Renal cortex interstitium (tissue), 11 donors: ENCODE measurements around the gene DSCAML1. TPM values are rescaled to one million over a fixed set of nuclear protein-coding genes. Genes with fewer than 3 reads are reported as not detected.
"Not testable (repeated sequence)": the region's sequence is repeated elsewhere in the genome, so short reads cannot be mapped to it uniquely, and the experiment has no call there.

Experiments used
- DNase-seq, 11 donors: peaks; one replicate each; pipeline ENCODE4 v3.0.0-alpha.2; 2013; ENCODE audit warnings: low read depth in 9 of 11, low spot score in 4 of 11; ENCODE audit errors: extremely low read depth in 1 of 11
- polyA plus RNA-seq, 3 donors: library from polyadenylated mRNA; unstranded; fragments of 120-200 nt; gene quantifications; one replicate each; pipeline ENCODE4 v1.2.1, GENCODE V29; 2013; ENCODE audit not compliant: insufficient read length in 3 of 3

The DSCAML1 gene
- polyA plus RNA-seq, 3 donors = 2.7 to 4.4 (median 3.0) TPM

DNA sequence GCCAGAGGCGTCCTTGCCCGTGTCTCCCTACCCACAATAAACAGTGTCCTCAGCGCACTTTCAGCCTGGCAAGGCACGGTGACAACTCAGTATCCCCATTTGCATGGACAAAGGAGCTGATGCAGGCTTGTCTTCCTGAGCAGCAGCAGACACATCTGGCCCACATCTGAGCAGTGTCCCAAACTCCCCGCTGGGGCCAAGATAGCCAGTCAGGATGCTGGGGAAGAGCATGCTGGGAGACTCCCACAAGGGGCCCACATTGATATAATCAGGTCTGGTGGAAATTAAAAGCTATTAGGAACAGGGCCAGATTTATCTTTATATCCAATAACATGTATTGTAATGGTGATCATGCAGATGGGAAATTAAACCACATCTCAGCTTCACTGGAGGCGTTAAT lies 24.7 kb downstream of the DSCAML1 start:
- DNase-seq = no peak

DNA sequence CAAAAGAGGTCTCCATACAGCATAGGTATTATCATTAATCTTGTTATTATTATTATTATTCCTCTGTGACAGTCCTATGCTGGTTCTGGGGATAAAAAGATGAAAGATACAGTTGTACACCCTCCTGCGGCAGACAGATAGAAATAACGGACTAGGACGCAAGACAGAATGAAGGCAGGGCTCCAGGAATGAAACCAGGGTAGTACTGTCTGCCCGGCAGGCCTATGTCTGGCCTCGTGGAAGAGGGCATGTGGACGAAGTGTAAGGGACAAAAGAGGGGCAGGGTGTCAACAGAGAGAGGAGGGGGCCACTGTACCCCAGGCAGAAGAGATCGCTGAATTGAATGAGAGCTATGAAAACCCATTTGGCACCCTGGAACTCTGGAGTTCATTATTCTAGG lies 25.2 kb downstream of the DSCAML1 start:
- DNase-seq = no peak

DNA sequence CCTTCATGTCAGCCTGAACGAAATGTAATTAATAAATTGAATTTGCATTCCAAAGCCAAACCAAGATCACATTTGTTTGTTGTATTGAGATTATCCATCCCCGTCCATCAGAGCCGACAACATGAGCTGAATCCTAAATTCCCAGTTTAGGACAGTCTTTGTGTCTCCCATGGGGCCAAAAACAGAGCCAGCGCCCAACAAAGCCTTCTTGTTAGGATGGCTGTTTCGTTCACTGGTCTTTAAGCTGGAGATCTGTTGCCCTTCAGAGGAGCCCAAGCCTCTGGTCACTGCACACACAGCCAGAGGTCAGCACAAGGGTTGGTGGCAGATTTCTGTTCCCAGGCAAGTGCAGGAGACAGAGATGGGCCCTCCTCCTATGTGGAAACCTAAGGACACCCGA lies 25.8 kb downstream of the DSCAML1 start:
- no peak for DNase-seq

DNA sequence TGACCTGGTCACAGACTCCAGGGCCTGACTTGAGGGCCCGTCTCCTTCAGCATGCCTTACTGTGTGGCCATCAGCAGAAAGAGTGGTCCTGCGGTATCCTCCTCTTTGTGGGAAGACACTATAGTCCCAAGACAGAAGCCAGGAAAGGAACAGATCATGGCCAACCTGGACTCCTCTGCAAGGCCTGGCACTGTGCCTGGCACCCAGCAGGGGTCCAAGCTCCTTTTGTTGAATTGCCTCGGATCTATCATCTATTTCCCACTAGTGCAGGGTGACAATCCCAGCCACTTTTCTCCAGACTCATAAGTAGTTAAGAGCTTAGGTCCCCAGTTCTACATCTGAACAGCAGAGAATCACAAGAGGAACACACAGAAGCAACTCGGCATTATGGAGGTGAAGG lies 27.0 kb downstream of the DSCAML1 start:
- no peak for DNase-seq

DNA sequence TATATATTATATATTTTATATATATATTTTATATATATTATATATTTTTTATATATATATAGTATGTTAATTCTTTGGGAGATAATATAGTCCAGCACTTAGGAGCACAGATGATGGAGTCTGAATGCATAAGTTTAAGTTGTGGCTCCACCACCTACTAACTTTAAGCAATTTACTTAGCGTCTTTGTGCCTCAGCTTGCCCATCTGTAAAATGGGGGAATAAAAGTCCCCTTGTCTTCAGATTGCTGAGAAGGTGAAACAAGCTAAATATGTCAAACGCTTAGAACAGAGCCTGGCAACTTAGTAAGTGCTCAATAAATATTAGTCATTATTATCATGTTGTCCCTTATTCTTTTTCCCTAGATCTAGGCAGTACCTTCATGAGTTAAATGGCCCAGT lies 27.5 kb downstream of the DSCAML1 start:
- DNase-seq = no peak

DNA sequence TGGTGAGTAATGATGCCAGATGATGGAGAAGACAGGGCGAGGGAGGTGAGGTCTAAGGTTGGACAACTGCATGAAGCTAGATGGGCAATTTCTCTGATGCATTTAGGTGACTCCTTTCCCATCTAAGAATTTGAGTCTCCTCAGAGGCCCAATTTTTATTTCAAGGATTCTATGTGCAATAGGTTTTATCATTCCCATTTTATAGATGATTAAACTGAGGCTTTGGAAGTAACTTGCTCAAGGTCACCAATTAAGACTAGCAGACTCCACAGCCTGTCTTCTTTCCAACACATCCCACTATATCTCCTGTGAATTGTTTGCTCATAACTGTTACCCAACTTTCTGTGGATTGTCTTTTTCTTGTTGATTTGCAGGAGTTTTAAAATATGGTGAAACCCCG lies 28.5 kb downstream of the DSCAML1 start:
- DNase-seq = no peak

DNA sequence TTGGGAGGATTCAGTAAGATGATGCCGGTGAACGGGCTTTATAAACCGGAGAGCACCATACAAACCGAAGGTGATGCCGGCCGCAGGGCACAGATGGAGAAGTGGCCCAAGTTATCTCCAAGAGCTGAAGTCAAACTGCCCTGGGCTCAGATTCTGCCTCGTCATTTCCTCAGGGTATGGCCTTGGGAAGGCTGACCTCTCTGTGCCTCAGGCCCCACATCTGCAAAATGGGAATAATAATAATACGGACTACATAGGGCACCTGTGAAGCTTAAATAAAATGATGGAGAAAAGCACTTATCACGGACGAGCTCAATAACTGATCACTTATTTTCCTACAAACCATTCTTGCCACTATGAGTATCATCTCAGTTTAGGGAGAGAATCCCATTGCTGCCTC lies 29.9 kb downstream of the DSCAML1 start:
- DNase-seq = no peak

DNA sequence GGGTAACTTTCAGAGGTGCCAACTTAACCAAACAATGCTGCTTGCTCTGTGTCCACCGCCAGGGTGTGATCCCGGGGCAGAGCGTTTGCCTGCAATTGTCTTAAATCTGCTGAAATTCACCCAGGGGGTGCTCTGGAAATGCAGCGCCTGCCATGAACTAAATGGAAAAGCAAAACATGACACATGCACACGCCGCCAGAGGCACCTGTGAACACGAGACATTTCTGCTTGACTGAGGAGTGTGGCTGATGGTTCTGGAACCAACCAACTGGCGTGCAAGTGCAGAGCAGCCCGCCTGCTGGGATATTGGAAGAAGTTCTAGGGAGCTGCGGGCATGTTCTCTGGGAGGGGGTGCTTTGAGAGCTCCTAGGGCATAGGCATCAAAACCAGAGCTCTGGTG lies 30.4 kb downstream of the DSCAML1 start:
- no peak for DNase-seq

DNA sequence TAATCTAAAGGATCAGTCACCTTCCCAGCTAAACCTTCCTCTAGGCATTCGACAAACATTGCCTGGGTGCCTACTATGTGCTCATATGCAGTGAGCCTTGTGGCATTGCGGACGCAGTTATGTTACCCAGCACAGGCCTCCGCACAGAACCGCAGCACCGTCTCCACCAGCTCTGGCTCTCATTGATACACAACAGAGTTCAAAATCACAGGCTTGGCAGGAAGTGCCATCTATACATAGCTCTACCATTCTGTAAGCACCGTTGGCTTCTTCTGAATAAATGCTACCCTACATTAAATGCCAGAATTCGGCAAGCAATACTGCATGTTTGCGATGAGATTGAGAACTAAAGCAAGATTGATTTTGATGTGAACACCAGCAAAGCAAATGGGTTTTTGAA lies 31.0 kb downstream of the DSCAML1 start:
- DNase-seq = no peak

DNA sequence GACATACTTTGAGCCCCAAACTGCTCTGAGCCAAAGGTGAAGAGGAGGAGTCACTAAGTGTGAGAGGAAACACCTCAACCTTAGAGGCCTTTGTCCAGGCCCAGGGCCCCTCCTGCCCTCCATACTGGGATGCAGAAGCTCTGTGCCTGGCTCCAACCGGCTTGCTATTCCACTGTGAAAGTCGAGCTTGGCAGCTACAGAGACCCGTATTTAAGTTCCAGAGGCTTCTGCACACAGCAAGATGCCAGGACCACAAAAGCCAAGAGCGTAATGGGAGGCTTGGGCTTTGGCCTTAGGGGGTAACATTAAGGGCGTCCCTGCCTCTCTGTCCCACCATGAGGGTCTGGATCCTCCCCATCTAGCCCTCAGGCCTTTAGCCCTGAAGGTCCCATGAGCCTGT lies 31.9 kb downstream of the DSCAML1 start:
- no peak for DNase-seq

DNA sequence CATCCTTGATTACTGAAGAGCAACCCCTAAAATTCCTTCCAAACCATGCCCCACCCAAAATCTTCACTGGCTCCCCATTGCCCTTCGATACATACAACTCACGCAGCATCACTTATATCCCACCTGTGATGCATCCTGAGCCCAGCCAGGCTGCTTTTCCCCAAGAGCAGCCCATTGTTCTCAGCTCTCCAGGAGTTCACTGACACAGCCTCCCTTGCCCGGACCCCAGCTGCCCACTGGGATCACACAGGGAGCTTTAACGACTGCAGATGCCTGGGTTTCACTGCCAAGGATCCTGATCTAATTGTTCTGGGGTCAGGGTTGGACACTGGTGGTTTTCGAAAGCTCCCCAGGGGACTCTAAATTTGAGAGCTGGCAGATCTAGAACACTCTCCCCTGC lies 33.6 kb downstream of the DSCAML1 start:
- not testable (repeated sequence) for DNase-seq

DNA sequence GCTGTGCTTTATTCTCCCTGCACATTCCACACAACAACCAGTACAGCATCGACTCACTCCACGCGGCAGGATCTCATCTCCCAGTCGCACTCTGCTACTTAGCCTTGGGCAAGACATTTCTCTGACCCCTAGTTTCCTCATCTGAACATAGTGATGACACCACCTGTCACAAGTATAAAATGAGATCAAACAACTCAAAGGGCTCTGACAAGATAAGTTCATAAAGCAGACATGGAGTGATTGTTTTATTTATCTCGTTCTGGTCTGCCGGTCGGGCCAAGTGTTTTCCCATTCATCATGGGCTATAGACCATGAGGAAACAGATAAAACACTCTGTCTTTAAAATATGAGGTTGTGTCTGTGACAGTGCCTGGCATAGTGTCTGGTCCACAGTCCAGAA lies 35.0 kb downstream of the DSCAML1 start:
- DNase-seq = no peak

DNA sequence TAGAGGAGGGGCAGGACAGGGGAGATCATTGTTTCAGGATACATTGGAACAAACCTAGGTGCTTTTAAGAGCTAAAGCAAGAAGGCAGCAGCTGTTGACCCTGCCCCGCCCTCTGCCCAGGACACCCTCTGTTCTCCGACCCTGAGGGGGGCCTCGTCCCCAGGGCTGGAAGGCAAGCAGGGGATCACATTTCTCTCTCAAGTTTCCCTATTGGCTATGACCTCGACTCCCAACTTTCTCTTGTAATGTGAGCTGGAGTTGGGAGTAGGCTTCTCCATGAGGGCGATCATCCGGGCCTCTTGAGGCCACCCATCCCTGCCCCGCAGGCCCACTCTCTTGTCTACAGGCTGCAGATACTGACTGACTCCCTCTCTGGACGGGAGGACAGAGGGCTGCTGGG lies 37.7 kb downstream of the DSCAML1 start:
- peak in 9 of 11 donors; percentile 9 to 47 (median 31) for DNase-seq

DNA sequence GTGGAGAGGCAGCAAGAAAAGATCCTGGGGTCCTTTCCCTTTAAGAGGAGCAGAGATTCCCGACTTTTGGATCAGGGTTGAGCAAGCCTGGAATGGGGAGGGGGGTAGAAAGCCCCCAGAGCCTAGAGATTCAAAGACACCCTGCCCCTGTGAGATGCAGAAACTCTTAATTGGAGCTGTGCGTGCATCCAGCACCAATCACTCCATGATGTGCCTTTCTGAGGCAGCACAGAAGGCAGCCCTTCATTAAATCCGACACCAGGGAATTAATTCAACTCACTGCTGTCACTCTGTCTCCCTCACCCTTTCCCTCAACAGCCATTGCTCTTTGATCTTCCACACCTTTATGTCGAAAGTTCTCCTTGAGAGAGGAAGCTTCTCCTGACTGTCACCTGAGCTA lies 43.0 kb downstream of the DSCAML1 start:
- no peak for DNase-seq

DNA sequence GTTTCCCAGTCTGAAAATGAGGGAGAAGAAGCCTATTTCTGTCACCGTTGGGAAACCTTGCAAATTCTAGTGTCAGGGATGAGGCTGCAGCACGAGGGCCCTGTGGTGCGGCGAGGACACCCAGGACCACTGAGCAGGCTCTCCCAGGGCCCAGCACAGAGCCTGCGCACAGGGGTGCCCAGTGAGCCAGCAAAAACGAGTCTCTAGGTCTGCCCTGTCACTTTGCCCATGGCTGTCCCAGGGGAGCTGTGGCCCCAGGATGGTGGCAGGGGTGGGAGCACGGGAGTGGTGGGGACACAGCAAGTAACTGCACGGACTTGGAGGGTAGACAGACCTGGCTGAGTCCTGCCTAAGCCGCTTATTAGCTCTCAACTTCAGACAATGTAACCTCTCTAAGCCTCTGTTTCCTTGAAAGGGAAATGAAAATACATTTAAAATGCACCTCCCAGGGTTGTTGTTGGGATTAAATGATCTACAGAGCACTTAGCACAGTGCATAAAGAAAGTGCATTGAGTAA lies 44.2 kb downstream of the DSCAML1 start:
- no peak for DNase-seq

DNA sequence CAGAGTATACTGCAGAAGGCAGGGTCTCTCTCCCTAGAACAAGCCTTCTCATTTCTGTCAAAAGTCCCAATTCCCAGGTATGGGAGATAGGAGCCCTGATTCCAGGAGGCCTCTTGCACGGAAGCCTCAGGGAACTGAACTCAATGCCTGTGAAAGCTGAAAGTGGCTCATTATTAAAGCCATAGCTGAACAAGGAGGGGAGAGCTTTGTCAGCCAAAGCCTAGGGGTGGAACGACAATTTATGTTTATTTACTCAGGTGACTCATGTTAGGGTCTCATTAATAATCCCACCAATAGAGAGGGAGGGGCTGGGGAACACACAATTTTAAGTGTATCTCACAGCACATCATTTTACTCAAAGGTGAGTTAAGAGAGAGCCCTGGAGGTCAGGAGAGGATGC lies 44.9 kb downstream of the DSCAML1 start:
- DNase-seq = no peak

DNA sequence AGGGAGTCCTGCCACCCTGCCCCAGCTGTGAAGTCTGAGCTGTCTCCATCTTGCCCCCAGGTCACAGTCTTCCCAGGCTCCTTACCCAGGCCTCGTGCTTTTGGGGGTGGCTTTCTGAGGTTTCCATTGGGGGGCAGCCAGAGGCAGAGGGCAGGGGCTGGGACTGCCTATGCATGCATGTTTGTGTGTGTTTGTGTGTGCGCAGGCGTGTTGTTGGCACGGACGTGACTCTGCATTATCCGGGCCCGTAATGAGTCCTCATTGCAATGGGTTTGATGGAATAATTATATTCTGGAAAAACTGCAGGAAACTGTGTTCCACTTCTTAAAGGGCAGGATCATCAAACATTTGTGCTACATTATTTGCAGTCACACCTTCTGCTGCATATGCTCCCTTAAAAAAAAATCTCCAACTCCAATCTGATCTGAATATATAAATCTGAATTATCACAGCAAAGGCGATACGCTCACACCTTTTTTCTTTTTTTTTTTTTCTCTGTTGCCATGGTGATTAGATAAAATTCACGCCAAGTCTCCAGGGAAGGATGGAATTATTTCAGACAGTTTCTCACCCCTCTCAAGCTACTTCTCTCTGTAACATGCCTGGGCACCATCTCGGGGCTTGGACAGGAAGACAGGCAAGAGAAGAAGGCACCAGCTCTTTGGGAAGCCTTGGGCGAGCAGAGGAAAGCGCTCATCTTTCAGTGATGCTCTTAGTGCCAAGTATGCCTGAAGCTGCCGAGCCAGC lies 45.9 kb downstream of the DSCAML1 start:
- no peak for DNase-seq

DNA sequence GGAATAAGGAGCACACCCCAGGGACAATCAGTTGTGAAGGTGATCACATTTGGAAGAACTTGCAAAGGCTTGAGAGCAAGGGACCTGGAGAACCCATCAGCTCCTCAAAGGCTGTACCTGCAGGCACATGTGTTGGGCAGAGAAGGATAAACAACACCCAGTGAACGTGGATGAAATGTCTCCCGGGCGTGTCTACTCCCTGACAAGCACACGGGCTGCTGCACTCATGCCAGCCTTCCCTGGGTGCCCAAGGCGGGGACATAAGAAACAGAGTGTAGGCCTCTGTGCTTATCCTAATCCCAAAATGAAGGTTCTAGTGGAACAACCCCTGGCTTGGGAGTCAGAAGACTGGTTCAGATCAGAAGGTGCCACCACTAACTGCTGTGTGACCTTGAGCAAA lies 46.7 kb downstream of the DSCAML1 start:
- no peak for DNase-seq

DNA sequence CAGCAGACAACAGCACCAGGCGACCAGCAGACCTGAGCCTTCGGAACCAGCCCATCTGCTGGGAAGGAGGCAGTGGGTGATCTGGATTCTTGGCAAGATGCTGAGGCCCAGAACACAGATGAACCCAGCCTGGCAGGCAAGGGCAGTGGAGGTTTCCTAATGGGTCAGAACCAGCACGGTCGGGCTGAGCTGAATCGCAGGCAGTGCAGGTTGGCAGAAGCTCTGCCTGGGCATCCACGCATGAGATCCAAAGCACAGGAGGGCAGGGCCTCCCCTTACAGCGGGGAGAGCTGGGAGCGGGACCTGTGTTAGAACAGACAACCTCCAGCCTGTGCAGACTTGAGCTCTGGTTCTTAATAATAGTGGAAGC lies 47.5 kb downstream of the DSCAML1 start:
- no peak for DNase-seq

DNA sequence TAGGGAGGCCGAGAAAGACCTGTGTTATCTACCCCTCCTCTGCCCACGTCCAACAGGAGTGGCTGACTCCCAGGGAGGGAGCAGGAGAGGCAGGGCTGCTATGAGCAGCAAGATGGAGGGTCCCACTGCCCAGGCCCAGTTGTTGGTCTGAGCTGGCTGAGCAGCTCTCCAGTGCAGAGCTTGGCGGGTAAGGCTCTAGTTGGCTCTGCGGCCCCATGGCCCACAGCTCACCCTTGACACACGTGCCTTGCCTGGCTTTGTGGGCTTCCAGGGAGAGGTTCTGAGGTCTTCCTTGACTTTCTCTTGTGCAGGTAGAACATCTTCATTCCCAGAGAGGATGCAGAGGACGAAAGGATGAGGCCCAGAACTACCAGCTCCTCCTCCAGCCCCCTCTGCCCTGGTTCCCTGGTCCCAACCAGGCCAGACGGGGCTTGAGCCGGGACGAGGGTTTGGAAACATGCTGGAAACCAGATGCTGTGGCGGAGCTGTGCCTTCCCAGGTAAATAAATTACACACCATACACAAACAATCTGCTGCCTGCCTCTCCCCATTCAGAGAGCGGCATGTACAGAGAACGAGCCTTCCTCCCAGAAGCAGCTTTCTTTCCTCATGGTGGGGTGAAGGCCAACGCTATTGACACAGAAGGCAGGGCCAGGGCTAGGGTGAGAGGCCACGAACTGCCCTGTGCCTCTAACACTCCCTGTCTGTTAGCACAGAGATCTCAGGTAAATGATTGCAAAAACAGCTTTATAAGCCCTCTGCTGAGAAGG lies 48.1 kb downstream of the DSCAML1 start:
- no peak for DNase-seq

DNA sequence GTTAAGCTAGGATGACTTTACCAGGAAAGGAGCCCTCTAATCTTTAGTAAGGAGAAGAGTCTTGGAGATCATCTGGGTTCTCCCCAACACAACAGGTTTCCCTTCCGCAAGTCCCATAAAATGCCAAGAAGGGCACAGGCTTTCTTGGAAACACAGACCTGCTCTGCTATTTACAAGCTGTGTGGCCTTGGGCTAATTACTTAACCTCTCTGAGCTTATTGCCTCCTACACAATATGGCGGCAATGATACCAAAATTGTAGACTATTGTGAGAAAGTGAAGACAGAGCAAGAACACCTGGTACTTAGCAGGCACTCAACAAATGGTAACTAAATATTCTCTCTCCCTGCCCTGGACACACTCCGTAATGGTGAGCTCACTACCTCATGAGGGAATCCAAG lies 49.1 kb downstream of the DSCAML1 start:
- no peak for DNase-seq
